ENCODE data around the gene CBX7. TPM values are rescaled to one million over a fixed set of nuclear protein-coding genes. Genes with fewer than 3 reads are reported as not detected.

CBX7 gene
- total RNA-seq, 1 experiment from 2014 or later: 3.7 TPM

GRCh38 chr22:39130152-39130704 lies 22.3 kb downstream of the CBX7 start:
- no peak overlapping the region; a peak in 1 of 5 replicates for H3K4me3 Mint-ChIP-seq
- H2BK20ac ChIP-seq (ENCODE audit: low read depth, low read length, poor library complexity, severe bottlenecking): no peak overlapping the region
- H4K20me1 ChIP-seq (ENCODE audit: control insufficient read depth, insufficient read depth, insufficient read length): no peaks in the 10 kb centered on the region
- H3K36me3 Mint-ChIP-seq (ENCODE audit: insufficient read depth in 1 of 3, low read depth in 3 of 3): no peaks in the 10 kb centered on the region; a peak in 2 of 7 replicates
- H2AFZ ChIP-seq (ENCODE audit: low read length): no peak overlapping the region
- no peak overlapping the region for H2BK12ac ChIP-seq (ENCODE audit: insufficient read length, low read depth, low read length)
- H2BK5ac ChIP-seq (ENCODE audit: insufficient read length, low read length): no peak overlapping the region
- H3K9me3 Mint-ChIP-seq: no peaks in the 10 kb centered on the region
- H3K79me1 ChIP-seq (ENCODE audit: insufficient read depth, low read depth, low read length, poor library complexity, severe bottlenecking): no peaks in the 10 kb centered on the region
- H4K5ac ChIP-seq (ENCODE audit: insufficient read length, low read depth, low read length): no peak overlapping the region
- WGBS (ENCODE audit: extremely low coverage, insufficient read length, low lambda C conversion rate): no CpG with 5 or more reads among the region's 8 CpGs
- no peak overlapping the region for H3K56ac ChIP-seq (ENCODE audit: insufficient read length, low read depth, low read length)
- no peak overlapping the region for H3K23ac ChIP-seq (ENCODE audit: insufficient read length, low read depth, low read length)
- peaks cover 4% of the 10 kb centered on the region; the same call in 1 of the 2 replicates for H3K4me1 ChIP-seq (ENCODE audit: insufficient read depth, low read length)
- no peak overlapping the region for H2BK120ac ChIP-seq (ENCODE audit: low read depth, low read length, poor library complexity, severe bottlenecking)
- no peak overlapping the region for H3K27ac ChIP-seq (ENCODE audit: insufficient read length, low read depth, low read length)
- H4K91ac ChIP-seq (ENCODE audit: insufficient read length, low read depth, low read length): no peak overlapping the region
- H3K9me3 ChIP-seq (ENCODE audit: control insufficient read depth, low read depth, low read length): no peaks in the 10 kb centered on the region
- peaks cover 33 to 38% of the 10 kb centered on the region in 2 experiments for H3K4me1 Mint-ChIP-seq
- no peak overlapping the region for H3K14ac ChIP-seq (ENCODE audit: insufficient read depth, low read length)
- H3K27me3 Mint-ChIP-seq (ENCODE audit: low read depth): peaks cover 3% of the 10 kb centered on the region
- H3T11ph ChIP-seq (ENCODE audit: low read length): no peak overlapping the region
- H3K23me2 ChIP-seq (ENCODE audit: insufficient read length, low read depth, low read length, poor library complexity, severe bottlenecking): no peaks in the 10 kb centered on the region
- H4K8ac ChIP-seq (replicated peaks; ENCODE audit: insufficient read length, low read depth, low read length): no peak overlapping the region
- H3K4me2 ChIP-seq (ENCODE audit: insufficient read depth, insufficient read length, low read length): no peak overlapping the region
- H3K79me2 ChIP-seq (ENCODE audit: insufficient read depth, low read length): no peaks in the 10 kb centered on the region
- no peak overlapping the region for H2BK15ac ChIP-seq (ENCODE audit: low read depth, low read length)
- H2AK5ac ChIP-seq (ENCODE audit: insufficient read length, low read length): no peak overlapping the region
- H3K18ac ChIP-seq (ENCODE audit: insufficient read length, low read depth, low read length): no peak overlapping the region
- peak; percentile 18 for DNase-seq
- no peak for TF ChIP-seq CTCF (conservative IDR thresholded peaks at IDR 0.05)
- no peak overlapping the region; a peak in 1 of 7 replicates for H3K27ac Mint-ChIP-seq
- H3K4ac ChIP-seq (ENCODE audit: low read depth, low read length): no peak overlapping the region
- no peak overlapping the region for H3K9ac ChIP-seq (ENCODE audit: extremely low read depth, insufficient read length, low read length)
- no peaks in the 10 kb centered on the region for H3K27me3 ChIP-seq (ENCODE audit: insufficient read depth, low read length)

Data from H9 (cell line).